GM12878 (cell line): ENCODE results near the gene ELP2. TPM values are rescaled to one million over a fixed set of nuclear protein-coding genes. Genes with fewer than 3 reads are reported as not detected.

ENCODE experiments used
- ATAC-seq: fragments of 200-7000 bp; cut with Tn5 transposase; 3 replicates; pipeline ENCODE4 v1.9.1; 2020; ENCODE audit warnings: mild to moderate bottlenecking, moderate library complexity
- BruUV-seq: library from RNA; stranded (reverse); fragments of 400-500 nt; replicated peaks from 2 replicates; lab custom pipeline; 2021; lab: Mats Ljungman, UMichigan
- CTCF ChIA-PET: fragments of 300-600 bp; sonication (Branson Sonifier 250); formaldehyde crosslinking; extraction: SDS; loops from one replicate; lab custom pipeline; 2021; ENCODE audit warnings: inconsistent platforms; lab: Yijun Ruan, JAX
- POLR2A ChIA-PET: fragments of 350-600 bp; formaldehyde crosslinking; extraction: SDS; loops from one replicate; lab custom pipeline; 2021; ENCODE audit warnings: inconsistent platforms; lab: Charles Lee
- RAD21 ChIA-PET: fragments of 300-600 bp; sonication (Branson Sonifier 250); formaldehyde crosslinking; loops from one replicate; lab custom pipeline; 2023; ENCODE audit warnings: antibody characterized with exemption; ENCODE audit not compliant: unreplicated experiment; lab: Charles Lee
- SMC1A ChIA-PET: fragments of 300-600 bp; sonication (Branson Sonifier 250); formaldehyde crosslinking; loops from one replicate; lab custom pipeline; 2023; ENCODE audit not compliant: unreplicated experiment, uncharacterized antibody; lab: Charles Lee
- DNase-seq: peaks from one replicate; pipeline ENCODE4 v3.0.0-alpha.2; 2011; ENCODE audit warnings: low read depth, low spot score
- FAIRE-seq: peaks from 3 replicates; lab custom pipeline; 2011; peaks lifted over from hg19 to GRCh38; lab: Jason Lieb, UNC
- H2AFZ ChIP-seq: 2 replicates; pipeline ENCODE4 v1.6.0; 2011; ENCODE audit warnings: low read depth, low read length, control low read depth; ENCODE audit not compliant: control insufficient read depth
- H3K27ac ChIP-seq: 2 replicates; pipeline ENCODE4 v1.5.1; 2011; ENCODE audit warnings: control low read depth; ENCODE audit not compliant: control insufficient read depth, insufficient read depth
- H3K27me3 ChIP-seq, 2 experiments: replicated peaks in 1 of 2; 2 replicates each; pipeline versions ENCODE4 v1.6.0 to v1.6.1; 2011; ENCODE audit warnings: low read length in 1 of 2; ENCODE audit not compliant: control insufficient read depth in 2 of 2, insufficient read depth in 2 of 2
- H3K36me3 ChIP-seq, 2 experiments: 2 replicates each; pipeline ENCODE4 v1.5.1; 2011; ENCODE audit warnings: low read length in 1 of 2; ENCODE audit not compliant: control insufficient read depth in 2 of 2, insufficient read depth in 2 of 2
- H3K4me1 ChIP-seq: 2 replicates; pipeline ENCODE4 v1.6.1; 2011; ENCODE audit warnings: mild to moderate bottlenecking, low read length, moderate library complexity, mixed read lengths; ENCODE audit not compliant: control insufficient read depth, insufficient read depth
- H3K4me2 ChIP-seq: 2 replicates; pipeline ENCODE4 v1.6.0; 2011; ENCODE audit warnings: control low read depth; ENCODE audit not compliant: control insufficient read depth, insufficient read depth
- H3K4me3 ChIP-seq: fragments of 200-600 bp; sonication (generic); 2 replicates; pipeline ENCODE4 v1.5.1; 2016
- H3K79me2 ChIP-seq: 2 replicates; pipeline ENCODE4 v1.6.0; 2011; ENCODE audit warnings: low read length; ENCODE audit not compliant: control insufficient read depth, insufficient read depth
- H3K9ac ChIP-seq: 2 replicates; pipeline ENCODE4 v1.8.0; 2011; ENCODE audit warnings: low read length, control low read depth, mixed read lengths; ENCODE audit not compliant: control insufficient read depth, insufficient read depth
- H3K9me3 ChIP-seq: replicated peaks from 3 replicates; pipeline ENCODE4 v1.5.1; 2011; ENCODE audit warnings: mild to moderate bottlenecking, low read length; ENCODE audit not compliant: control insufficient read depth, insufficient read depth
- H4K20me1 ChIP-seq: 2 replicates; pipeline ENCODE4 v1.6.0; 2011; ENCODE audit not compliant: control insufficient read depth, insufficient read depth
- EED ChIP-seq: sonication (generic); IDR thresholded peaks from 2 replicates; pipeline ENCODE4 v1.6.1; 2016; ENCODE audit warnings: antibody characterized with exemption, low read depth
- FOXM1 ChIP-seq: IDR thresholded peaks from 2 replicates; pipeline ENCODE4 v1.6.1; 2012; ENCODE audit warnings: low read depth, mild to moderate bottlenecking, inconsistent platforms, low read length, moderate library complexity
- HSF1 ChIP-seq: fragments of 150-350 bp; IDR thresholded peaks from 2 replicates; pipeline ENCODE4 v1.6.1; 2014; ENCODE audit warnings: mild to moderate bottlenecking, low read depth, low read length
- IRF3 ChIP-seq: fragments of 450-650 bp; IDR thresholded peaks from 2 replicates; pipeline ENCODE4 v1.6.1; 2014; ENCODE audit warnings: mild to moderate bottlenecking
- MEF2A ChIP-seq: IDR thresholded peaks from 2 replicates; pipeline ENCODE4 v1.6.1; 2011; ENCODE audit warnings: low read depth, mild to moderate bottlenecking, low read length, moderate library complexity; ENCODE audit not compliant: insufficient read depth
- MEF2B ChIP-seq: fragments of 450-650 bp; IDR thresholded peaks from 2 replicates; pipeline ENCODE4 v1.6.1; 2018; ENCODE audit warnings: mild to moderate bottlenecking, moderate library complexity; ENCODE audit not compliant: partially characterized antibody, poor library complexity, severe bottlenecking
- PML ChIP-seq: IDR thresholded peaks from 2 replicates; pipeline ENCODE4 v1.6.1; 2012; ENCODE audit warnings: low read length, inconsistent platforms
- POU2F2 ChIP-seq: IDR thresholded peaks from 3 replicates; pipeline ENCODE4 v1.6.1; 2011; ENCODE audit warnings: low read depth, mild to moderate bottlenecking, low read length, borderline replicate concordance
- RELA ChIP-seq: fragments of 450-650 bp; IDR thresholded peaks from 2 replicates; pipeline ENCODE4 v1.8.0; 2014; ENCODE audit warnings: borderline replicate concordance; ENCODE audit not compliant: partially characterized antibody
- SIN3A ChIP-seq: IDR thresholded peaks from 2 replicates; pipeline ENCODE4 v1.6.1; 2012; ENCODE audit warnings: low read depth, low read length, improper control_type of control experiment
- SMAD5 ChIP-seq: IDR thresholded peaks from 2 replicates; pipeline ENCODE4 v1.6.1; 2016; ENCODE audit warnings: antibody characterized with exemption, low read depth
- WRNIP1 ChIP-seq: IDR thresholded peaks from 2 replicates; pipeline ENCODE4 v1.6.1; 2011; ENCODE audit warnings: low read depth, low read length, improper control_type of control experiment, borderline replicate concordance
- ZZZ3 ChIP-seq: IDR thresholded peaks from 2 replicates; pipeline ENCODE4 v1.6.1; 2011; ENCODE audit warnings: low read depth; ENCODE audit not compliant: control insufficient read depth, insufficient read length
- WGBS: methylation state at CpG from one replicate; pipeline ENCODE4 v1.1.6; 2016; ENCODE audit warnings: low lambda C conversion rate; ENCODE audit not compliant: insufficient replicate concordance, insufficient coverage; ENCODE audit errors: missing lambda C conversion rate; 5-methylcytosine and 5-hydroxymethylcytosine counted together
- in situ Hi-C: fragments of 300-500 bp; cut with MboI; formaldehyde crosslinking; loops from 9 replicates; pipeline ENCODE4 v1.14.3; 2018; ENCODE audit warnings: mixed read lengths
- intact Hi-C: fragments of 100-400 bp; cut with micrococcal nuclease; formaldehyde crosslinking; loops from one replicate; pipeline ENCODE4 v1.14.2; 2022; ENCODE audit not compliant: unreplicated experiment
- polyA plus RNA-seq, 11 experiments: library from polyadenylated mRNA; depleted of rRNA in 4 of 11; unstranded in 6 of 11; stranded (reverse) in 5 of 11; fragments of >200 nt; fragmentation: Nextera tagmentation in 4 of 11; fragmentation: Illumina TruSeq in 1 of 11; extraction: Ambion mirVana in 4 of 11; extraction: Trizol in 1 of 11; gene quantifications; 1 replicate in 1 of 11; 2 replicates in 10 of 11; pipeline versions ENCODE4 v1.2.1 to v1.2.3, GENCODE V29; 2011 to 2016; ENCODE audit warnings: inconsistent platforms in 2 of 11, missing spikeins in 2 of 11, low read depth in 1 of 11
- total RNA-seq, 4 experiments: library from RNA; depleted of rRNA in 3 of 4; stranded (reverse); fragments of >200 nt in 3 of 4; fragmentation: Illumina TruSeq in 1 of 4; extraction: Trizol in 1 of 4; gene quantifications; 2 replicates each; pipeline versions ENCODE4 v1.2.1 to v1.2.3, GENCODE V29; 2013 to 2021

Gene ELP2
- total and polyA plus RNA-seq, 10 of the 15 experiments (the other 5 are each of a cell fraction or from before 2014, with no cell fraction given): 56.9 to 134 (median 88.5) TPM

GRCh38 chr18:36189486-36189885, 59.8 kb downstream of the ELP2 start:
- intact Hi-C loops: no loop called here
- in situ Hi-C loops: no loop called here
- ChIA-PET CTCF (interaction anchor here (1.0 to 2.1 kb wide), 4 partner anchors 93 to 172 kb away, joined by 3 to 6 read pairs (median 4); no protein-coding TSS in a partner anchor), SMC1A (interaction anchor here (1.0 to 1.3 kb wide), 5 partner anchors 40 to 300 kb away, joined by 3 read pairs; no protein-coding TSS in a partner anchor), RAD21 (interaction anchor here (0.6 kb wide), 2 partner anchors 108 to 954 kb away, joined by 5 read pairs; partner anchors contain the start of gene FHOD3), POLR2A (no interaction called here)
- Histone ChIP-seq H3K27me3 (no peaks in the 10 kb centered on the region), H3K4me1 (peaks cover 9% of the 10 kb centered on the region; the same call in 1 of the 2 replicates), H3K4me2 (no peak overlapping the region), H3K79me2 (no peaks in the 10 kb centered on the region), H3K9me3 (no peaks in the 10 kb centered on the region), H2AFZ (no peak overlapping the region), H3K36me3 (no peaks in the 10 kb centered on the region), H3K27ac (no peak overlapping the region), H3K9ac (no peak overlapping the region), H4K20me1 (no peaks in the 10 kb centered on the region), H3K4me3 (no peak overlapping the region)
- no peak for DNase-seq
- BruUV-seq: no TSS peak
- no peak for ATAC-seq
- no peak for TF ChIP-seq HSF1
- TF ChIP-seq RELA: no peak
- no peak for TF ChIP-seq ZZZ3
- TF ChIP-seq FOXM1: no peak
- no peak for TF ChIP-seq WRNIP1
- TF ChIP-seq IRF3: no peak
- no peak for TF ChIP-seq MEF2A
- no peak for TF ChIP-seq SMAD5
- TF ChIP-seq SIN3A: no peak
- no peak for TF ChIP-seq PML
- TF ChIP-seq POU2F2: no peak
- no peak for TF ChIP-seq EED
- no peak for TF ChIP-seq MEF2B
- 59% methylated on average over 4 of the region's 4 CpGs for WGBS
- no peak for FAIRE-seq
